Activated naive CD4-positive, alpha-beta T cell treated with anti-CD3 and anti-CD28 coated beads, Interleukin-2, amount 50 U/mL, for 16 hours (primary cell): ENCODE results near the gene NAT10.

ENCODE experiments used
- DNase-seq: peaks from one replicate; pipeline ENCODE4 v3.0.0-alpha.2; 2020

The NAT10 gene

DNA sequence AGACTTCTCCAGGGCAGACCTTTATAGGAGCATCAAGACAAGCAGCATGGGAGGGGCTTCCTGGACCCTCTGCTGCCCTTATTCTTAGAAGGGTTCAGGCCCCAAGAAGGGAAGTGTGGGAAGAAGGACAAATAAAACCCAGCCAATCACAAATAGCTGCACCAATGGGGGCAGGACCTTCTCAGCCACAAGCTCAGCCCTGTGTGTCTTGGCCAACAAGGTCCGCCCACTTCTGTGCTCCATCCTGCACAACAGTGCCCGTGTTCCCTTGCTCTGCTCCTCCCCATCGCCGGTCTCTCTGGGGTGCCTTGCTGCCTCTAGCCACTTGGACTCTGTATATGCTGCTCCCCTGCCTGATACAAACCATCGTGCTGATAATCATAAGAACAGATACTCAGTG is 86.1 kb downstream of the NAT10 start:
- DNase-seq: no peak

DNA sequence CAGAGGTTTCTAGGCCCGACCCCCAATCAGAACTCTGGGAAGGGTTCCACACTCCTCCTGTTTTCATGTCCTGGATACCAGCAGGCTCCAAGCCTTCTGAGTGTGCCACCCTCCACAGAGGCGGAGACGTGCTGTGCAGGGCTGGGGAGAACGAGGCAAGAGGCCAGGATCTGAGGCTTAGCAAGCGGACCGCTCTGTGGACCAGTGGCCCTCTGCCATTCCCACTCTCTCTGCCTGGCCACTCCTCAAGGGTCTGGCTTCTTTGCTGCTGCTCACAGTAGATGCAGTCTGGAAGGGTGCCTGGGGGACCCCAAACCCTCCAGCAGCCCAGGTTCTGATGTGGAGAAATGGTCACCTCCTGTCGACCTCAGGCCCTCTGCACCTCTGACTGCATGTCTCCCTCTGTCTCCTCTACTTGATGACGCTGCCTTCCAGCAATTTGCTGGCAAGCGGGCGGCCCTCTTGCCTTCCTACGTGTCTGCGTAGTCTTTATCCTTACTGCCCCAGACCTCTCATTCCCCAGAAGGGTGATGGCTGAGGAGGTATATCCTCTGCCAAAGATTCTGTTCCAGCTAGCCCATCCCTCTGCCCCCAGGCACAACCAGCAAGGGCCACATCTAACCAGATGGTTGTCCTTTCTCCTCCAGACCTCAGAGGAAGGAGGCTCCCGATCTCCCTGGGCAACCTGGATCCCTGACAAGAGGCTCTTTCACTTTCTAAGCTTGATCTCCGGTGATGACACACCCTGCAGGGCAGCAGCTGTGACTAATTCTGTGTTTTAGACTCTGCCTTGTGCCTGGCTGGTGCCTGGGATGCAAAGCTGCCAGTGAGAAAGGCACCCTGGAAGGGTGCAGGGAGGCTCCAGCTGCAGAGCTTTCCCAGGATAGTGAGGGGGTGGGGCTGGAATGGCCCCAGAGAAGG is 87.3 kb downstream of the NAT10 start:
- DNase-seq: no peak

DNA sequence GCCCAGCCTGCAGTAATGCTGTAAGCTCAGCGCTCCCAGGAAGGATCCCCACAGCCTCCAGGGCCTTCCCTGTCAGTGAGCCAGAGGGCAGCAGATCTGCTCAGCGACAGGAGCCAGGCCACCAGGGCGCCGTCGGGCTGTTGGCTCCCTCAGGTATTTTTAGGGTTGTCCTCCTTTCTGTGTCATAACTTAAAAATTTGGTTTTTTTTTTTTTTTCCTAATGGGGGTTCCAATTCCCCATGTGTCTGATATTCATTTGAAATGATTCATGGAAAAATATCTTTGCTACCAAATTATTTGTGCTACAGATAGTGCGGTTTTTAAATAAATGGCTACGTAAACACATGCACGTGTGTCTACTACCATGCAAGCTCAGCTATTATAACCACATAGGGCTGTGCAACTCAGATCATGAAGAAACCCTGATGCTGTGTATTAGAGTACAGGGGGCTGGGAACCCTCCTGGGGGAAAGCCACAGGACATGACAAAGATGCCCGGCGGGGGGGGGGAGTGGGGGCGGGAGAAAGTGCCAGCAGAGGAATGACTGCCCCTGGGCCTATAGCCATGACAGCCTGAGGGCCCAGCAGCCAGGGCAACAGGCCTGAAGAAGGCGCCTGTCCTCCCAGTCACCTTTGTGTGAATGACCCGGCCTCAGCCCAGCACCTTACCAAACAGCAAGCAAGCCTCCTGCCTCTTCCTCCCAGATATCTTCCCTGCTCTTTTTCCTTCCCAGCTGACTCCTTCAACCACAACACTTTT is 89.3 kb downstream of the NAT10 start:
- no peak for DNase-seq
